Tibial nerve (tissue), 4 donors: ENCODE measurements around the gene CT45A8. TPM values are rescaled to one million over a fixed set of nuclear protein-coding genes. Genes with fewer than 3 reads are reported as not detected.
"Not testable (repeated sequence)": the region's sequence is repeated elsewhere in the genome, so short reads cannot be mapped to it uniquely, and the experiment has no call there.

ENCODE experiments used
- DNase-seq, 2 donors: peaks; one replicate each; pipeline ENCODE4 v3.0.0-alpha.2; 2019; ENCODE audit warnings: low spot score in 2 of 2
- H3K27ac ChIP-seq, 4 donors: fragments of 200-600 bp; sonication (generic) in 3 of 4; one replicate each; pipeline ENCODE4 v1.5.1; 2017 to 2019; ENCODE audit warnings: mild to moderate bottlenecking in 1 of 4
- H3K27me3 ChIP-seq, 2 donors: fragments of 200-600 bp; sonication (generic) in 1 of 2; one replicate each; pipeline versions ENCODE4 v1.5.1 to v1.6.0; 2017 to 2019
- H3K36me3 ChIP-seq, 3 donors: fragments of 200-600 bp; sonication (generic); one replicate each; pipeline ENCODE4 v1.5.1; 2018 to 2019
- H3K4me1 ChIP-seq, 4 donors: fragments of 200-600 bp; sonication (generic) in 3 of 4; one replicate each; pipeline ENCODE4 v1.5.1; 2017 to 2019
- H3K4me3 ChIP-seq, 4 donors: fragments of 200-600 bp; sonication (generic) in 3 of 4; one replicate each; pipeline ENCODE4 v1.5.1; 2017 to 2019; ENCODE audit warnings: mild to moderate bottlenecking in 1 of 4, moderate library complexity in 1 of 4
- H3K9me3 ChIP-seq, 4 donors: fragments of 200-600 bp; sonication (generic) in 3 of 4; one replicate each; pipeline ENCODE4 v1.5.1; 2017 to 2019
- EP300 ChIP-seq, 2 donors: sonication (generic); formaldehyde crosslinking; IDR thresholded peaks; one replicate each; pipeline ENCODE4 v1.6.1; 2017; ENCODE audit warnings: antibody characterized with exemption in 2 of 2, mild to moderate bottlenecking in 1 of 2
- POLR2A ChIP-seq, 2 donors: fragments of 450-650 bp; IDR thresholded peaks; one replicate each; pipeline ENCODE4 v1.6.1; 2017; ENCODE audit warnings: antibody characterized with exemption in 2 of 2, mild to moderate bottlenecking in 2 of 2, moderate library complexity in 2 of 2
- WGBS, 2 donors: methylation state at CpG; one replicate each; pipeline ENCODE4 v1.1.5; 2018; 5-methylcytosine and 5-hydroxymethylcytosine counted together
- total RNA-seq, 4 donors: library from RNA; depleted of rRNA; stranded (reverse); fragments of >200 nt; gene quantifications; one replicate each; pipeline ENCODE4 v1.1.0, GENCODE V29; 2016
- TF ChIP-seq, protein P1 (sequence below), 5 experiments: fragments of 200-600 bp in 3 of 5; fragments of 450-650 bp in 2 of 5; sonication (generic) in 3 of 5; IDR thresholded peaks; one replicate each; pipeline ENCODE4 v1.5.1; 2016 to 2019; ENCODE audit warnings: antibody characterized with exemption in 5 of 5, mild to moderate bottlenecking in 3 of 5, moderate library complexity in 2 of 5

The CT45A8 gene, protein sequence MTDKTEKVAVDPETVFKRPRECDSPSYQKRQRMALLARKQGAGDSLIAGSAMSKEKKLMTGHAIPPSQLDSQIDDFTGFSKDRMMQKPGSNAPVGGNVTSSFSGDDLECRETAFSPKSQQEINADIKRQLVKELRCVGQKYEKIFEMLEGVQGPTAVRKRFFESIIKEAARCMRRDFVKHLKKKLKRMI
- total RNA-seq: not detected

DNA sequence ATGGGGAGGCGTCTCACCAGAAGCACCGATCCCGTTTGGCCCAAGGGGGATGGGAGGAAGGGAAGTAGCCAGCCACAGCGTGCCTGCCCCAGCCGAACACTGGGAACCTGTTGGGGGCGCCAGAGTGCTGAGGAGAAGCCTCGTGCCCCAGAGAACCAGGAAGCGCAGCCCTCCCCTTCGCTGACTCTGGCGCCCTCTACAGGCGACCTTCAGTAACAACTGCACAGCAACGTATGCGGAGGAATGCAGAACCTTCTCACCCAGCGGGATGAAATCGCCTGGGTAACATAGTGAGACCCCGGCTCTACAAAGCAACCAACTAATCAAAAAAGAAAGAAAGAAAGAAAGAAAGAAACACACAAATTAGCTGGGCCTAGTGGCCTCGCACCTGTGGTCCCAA is at the start of gene CT45A8:
TSS of gene CT45A8 (minus strand) at position 101 of the 400 bp plus-strand sequence. CDS start 3,755 bp downstream, outside the sequence.
- H3K9me3 ChIP-seq, H3K27ac ChIP-seq, DNase-seq, H3K4me1 ChIP-seq, H3K4me3 ChIP-seq, H3K36me3 ChIP-seq, H3K27me3 ChIP-seq: not testable (repeated sequence)
- no CpG with 5 or more reads among the region's 17 CpGs for WGBS, 2 donors

DNA sequence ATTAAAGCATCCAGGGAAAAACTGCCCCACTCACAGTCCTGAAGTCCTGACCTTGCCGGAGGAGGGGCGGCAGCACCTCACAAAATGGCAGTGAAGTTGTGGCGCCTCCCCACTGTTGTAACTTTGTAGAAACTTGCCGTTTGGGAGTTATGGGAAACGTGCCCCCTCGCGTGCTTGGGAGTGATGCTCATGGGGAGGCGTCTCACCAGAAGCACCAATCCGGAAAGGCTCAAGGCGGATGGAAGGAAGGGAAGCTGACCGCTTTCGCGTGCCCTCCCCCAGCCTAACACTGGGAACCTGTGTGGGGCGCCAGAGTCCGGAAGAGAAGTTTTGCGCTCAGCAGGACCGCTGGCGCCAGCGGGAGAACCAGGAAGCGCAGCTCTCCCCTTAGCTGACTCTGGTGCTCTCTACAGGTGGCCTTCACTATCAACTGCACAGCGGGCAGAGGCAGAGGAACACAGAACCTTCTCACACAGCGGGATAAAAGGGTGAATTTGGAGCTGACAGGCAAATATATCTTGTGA is 39.0 kb upstream of the CT45A8 start, which contains the start of the genes CT45A10 and SAGE1:
TSS of gene CT45A10 (minus strand) at position 151 of the 524 bp plus-strand sequence. CDS start 8,100 bp downstream, outside the sequence.
TSS of gene SAGE1 (plus strand) at position 423 of the 524 bp plus-strand sequence. CDS start 2,527 bp downstream, outside the sequence.
- WGBS, 2 donors: 81 to 92% methylated on average over 22 of the region's 22 CpGs
- H3K27ac ChIP-seq: no peak within 1 kb of the TSS
- H3K4me3 ChIP-seq: no peak within 1 kb of the TSS
- no peaks in the 10 kb centered on the region for H3K9me3 ChIP-seq
- TF ChIP-seq EP300 (IDR thresholded peaks at IDR 0.05) (no peak), POLR2A (IDR thresholded peaks at IDR 0.05) (no peak)
- TF ChIP-seq, protein P1, sequence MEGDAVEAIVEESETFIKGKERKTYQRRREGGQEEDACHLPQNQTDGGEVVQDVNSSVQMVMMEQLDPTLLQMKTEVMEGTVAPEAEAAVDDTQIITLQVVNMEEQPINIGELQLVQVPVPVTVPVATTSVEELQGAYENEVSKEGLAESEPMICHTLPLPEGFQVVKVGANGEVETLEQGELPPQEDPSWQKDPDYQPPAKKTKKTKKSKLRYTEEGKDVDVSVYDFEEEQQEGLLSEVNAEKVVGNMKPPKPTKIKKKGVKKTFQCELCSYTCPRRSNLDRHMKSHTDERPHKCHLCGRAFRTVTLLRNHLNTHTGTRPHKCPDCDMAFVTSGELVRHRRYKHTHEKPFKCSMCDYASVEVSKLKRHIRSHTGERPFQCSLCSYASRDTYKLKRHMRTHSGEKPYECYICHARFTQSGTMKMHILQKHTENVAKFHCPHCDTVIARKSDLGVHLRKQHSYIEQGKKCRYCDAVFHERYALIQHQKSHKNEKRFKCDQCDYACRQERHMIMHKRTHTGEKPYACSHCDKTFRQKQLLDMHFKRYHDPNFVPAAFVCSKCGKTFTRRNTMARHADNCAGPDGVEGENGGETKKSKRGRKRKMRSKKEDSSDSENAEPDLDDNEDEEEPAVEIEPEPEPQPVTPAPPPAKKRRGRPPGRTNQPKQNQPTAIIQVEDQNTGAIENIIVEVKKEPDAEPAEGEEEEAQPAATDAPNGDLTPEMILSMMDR (IDR thresholded peaks at IDR 0.05): no peak
- H3K36me3 ChIP-seq: no peaks in the 10 kb centered on the region
- DNase-seq: no peak
- no peaks in the 10 kb centered on the region for H3K27me3 ChIP-seq
- H3K4me1 ChIP-seq: no peaks in the 10 kb centered on the region

DNA sequence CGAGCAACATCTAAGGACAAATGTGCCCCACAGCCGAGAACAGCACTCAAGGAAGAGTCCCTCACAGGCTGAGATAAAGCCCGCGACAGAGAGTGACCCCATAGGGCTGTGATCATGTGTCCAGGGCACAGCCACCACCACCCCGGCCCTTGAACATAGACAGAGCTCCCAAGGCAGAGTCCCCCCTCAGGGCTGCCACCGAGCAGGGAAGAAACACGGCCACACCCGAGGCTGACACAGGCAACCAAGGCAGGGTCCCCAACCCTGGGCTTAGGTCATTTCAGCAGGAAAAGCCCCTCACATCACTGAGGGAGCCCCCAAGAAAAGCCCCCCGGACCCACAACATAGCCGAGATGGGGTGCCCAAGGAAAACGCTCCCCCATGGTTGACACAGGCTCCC is 38.4 kb upstream of the CT45A8 start:
- no peak for TF ChIP-seq EP300 (IDR thresholded peaks at IDR 0.05)
- TF ChIP-seq, protein P1 (IDR thresholded peaks at IDR 0.05): no peak
- no peak for TF ChIP-seq POLR2A (IDR thresholded peaks at IDR 0.05)
- Histone ChIP-seq H3K36me3 (no peaks in the 10 kb centered on the region), H3K4me3 (no peak overlapping the region), H3K27me3 (no peaks in the 10 kb centered on the region), H3K27ac (no peak overlapping the region), H3K4me1 (no peaks in the 10 kb centered on the region), H3K9me3 (no peaks in the 10 kb centered on the region)
- 80 to 88% methylated on average over 4 to 10 of the region's 11 CpGs for WGBS, 2 donors
- DNase-seq: no peak

DNA sequence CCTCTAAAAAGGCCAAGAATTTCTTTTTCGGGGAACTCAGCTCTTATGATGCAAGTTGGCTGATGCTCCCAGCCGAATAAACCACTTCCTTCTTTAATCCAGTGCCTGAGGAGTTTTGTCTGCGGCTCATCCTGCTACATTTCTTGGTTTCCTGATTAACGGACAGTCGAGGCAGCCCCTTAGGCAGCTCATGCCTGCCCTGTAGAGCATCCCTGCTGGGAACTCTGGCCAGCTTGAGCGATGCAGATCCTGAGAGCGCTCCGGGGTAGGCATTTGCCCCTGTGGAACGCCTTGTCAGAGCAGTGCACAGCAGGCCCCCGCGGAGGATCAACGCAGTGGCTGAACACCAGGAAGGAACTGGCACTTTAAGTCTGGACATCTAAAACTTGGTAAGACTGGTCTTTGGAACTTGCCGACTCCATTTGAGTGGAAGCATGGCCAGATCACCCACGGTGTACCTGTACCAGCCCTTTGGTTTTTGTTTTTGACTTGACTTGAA is 35.8 kb upstream of the CT45A8 start:
- TF ChIP-seq, protein P1 (IDR thresholded peaks at IDR 0.05): no peak
- TF ChIP-seq POLR2A (IDR thresholded peaks at IDR 0.05) (no peak), EP300 (IDR thresholded peaks at IDR 0.05) (no peak)
- DNase-seq: no peak
- no peak overlapping the region for H3K27ac ChIP-seq

DNA sequence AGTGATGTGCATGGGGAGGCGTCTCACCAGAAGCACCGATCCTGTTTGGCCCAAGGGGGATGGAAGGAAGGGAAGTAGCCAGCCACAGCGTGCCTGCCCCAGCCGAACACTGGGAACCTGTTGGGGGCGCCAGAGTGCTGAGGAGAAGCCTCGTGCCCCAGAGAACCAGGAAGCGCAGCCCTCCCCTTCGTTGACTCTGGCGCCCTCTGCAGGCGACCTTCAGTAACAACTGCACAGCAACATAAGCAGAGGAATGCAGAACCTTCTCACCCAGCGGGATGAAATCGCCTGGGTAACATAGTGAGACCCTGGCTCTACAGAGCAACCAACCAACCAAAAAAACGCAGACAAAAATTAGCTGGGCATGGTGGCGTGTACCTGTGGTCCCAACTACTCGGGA is 34.6 kb upstream of the CT45A8 start:
- not testable (repeated sequence) for H3K27ac ChIP-seq, H3K4me1 ChIP-seq, H3K36me3 ChIP-seq, H3K9me3 ChIP-seq, H3K4me3 ChIP-seq, DNase-seq, H3K27me3 ChIP-seq
- 73 to 78% methylated on average over 11 to 13 of the region's 15 CpGs for WGBS, 2 donors

More for the DNA sequence above, 35.8 kb upstream of the CT45A8 start:
- H3K9me3 ChIP-seq: no peaks in the 10 kb centered on the region
- no peak overlapping the region for H3K4me3 ChIP-seq
- H3K27me3 ChIP-seq: no peaks in the 10 kb centered on the region
- no peaks in the 10 kb centered on the region for H3K36me3 ChIP-seq
- 81 to 92% methylated on average over 8 to 14 of the region's 14 CpGs for whole genome bisulfite sequencing, 2 donors
- H3K4me1 ChIP-seq: no peaks in the 10 kb centered on the region

DNA sequence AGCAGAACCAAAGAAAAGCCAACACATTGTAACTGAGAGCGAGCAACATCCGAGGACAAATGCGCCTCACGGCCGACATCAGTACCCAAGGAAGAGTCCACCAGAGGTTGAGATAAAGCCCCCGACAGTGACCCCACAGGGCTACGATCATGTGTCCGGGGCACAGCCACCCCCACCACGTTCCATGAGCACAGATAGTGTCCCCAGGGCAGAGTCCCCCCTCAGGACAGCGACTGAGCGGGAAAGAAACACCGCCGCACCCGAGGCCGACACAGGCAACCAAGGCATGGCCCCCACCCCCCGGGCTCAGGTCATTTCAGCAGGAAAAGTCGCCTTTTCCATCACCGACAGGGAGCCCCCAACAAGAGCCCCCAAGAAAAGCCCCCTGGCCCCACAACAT is 33.9 kb upstream of the CT45A8 start:
- not testable (repeated sequence) for H3K27me3 ChIP-seq, H3K4me3 ChIP-seq, H3K36me3 ChIP-seq, DNase-seq, H3K27ac ChIP-seq, H3K9me3 ChIP-seq, H3K4me1 ChIP-seq
- WGBS, 2 donors: 89% methylated on average over 11 of the region's 18 CpGs

DNA sequence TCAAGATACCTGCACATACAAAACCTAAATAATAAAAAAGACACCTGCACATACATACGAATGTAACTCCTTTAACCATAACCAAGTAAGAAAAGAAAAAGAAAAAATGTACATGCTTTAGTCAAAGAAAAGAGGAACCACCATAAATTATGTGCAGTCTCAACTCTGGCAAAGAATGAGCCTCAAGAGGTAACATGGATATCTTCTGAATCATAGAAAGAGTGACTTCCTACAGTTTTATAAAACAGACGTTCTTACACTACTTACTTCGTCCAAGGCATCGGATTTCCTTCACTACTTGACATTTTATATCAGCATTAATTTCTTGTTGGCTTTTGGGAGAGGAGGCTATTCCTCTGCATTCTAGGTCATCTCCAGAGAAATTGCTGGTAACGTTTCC is 28.4 kb upstream of the CT45A8 start:
- H3K9me3 ChIP-seq, H3K27me3 ChIP-seq, H3K4me1 ChIP-seq, DNase-seq, H3K4me3 ChIP-seq, H3K27ac ChIP-seq, H3K36me3 ChIP-seq: not testable (repeated sequence)
- WGBS, 2 donors: 59 to 60% methylated on average over 4 to 5 of the region's 5 CpGs

DNA sequence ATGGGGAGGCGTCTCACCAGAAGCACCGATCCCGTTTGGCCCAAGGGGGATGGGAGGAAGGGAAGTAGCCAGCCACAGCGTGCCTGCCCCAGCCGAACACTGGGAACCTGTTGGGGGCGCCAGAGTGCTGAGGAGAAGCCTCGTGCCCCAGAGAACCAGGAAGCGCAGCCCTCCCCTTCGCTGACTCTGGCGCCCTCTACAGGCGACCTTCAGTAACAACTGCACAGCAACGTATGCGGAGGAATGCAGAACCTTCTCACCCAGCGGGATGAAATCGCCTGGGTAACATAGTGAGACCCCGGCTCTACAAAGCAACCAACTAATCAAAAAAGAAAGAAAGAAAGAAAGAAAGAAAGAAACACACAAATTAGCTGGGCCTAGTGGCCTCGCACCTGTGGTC is 17.4 kb upstream of the CT45A8 start, which contains the start of gene CT45A9:
TSS of gene CT45A9 (minus strand) at position 101 of the 400 bp plus-strand sequence. CDS start 3,751 bp downstream, outside the sequence.
- H3K36me3 ChIP-seq, DNase-seq, H3K4me1 ChIP-seq, H3K9me3 ChIP-seq, H3K27me3 ChIP-seq, H3K27ac ChIP-seq, H3K4me3 ChIP-seq: not testable (repeated sequence)
- WGBS, 2 donors: no CpG with 5 or more reads among the region's 17 CpGs

DNA sequence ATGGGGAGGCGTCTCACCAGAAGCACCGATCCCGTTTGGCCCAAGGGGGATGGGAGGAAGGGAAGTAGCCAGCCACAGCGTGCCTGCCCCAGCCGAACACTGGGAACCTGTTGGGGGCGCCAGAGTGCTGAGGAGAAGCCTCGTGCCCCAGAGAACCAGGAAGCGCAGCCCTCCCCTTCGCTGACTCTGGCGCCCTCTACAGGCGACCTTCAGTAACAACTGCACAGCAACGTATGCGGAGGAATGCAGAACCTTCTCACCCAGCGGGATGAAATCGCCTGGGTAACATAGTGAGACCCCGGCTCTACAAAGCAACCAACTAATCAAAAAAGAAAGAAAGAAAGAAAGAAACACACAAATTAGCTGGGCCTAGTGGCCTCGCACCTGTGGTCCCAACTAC is 17.2 kb downstream of the CT45A8 start, which contains the start of gene CT45A7:
TSS of gene CT45A7 (minus strand) at position 101 of the 400 bp plus-strand sequence. CDS start 3,747 bp downstream, outside the sequence.
- DNase-seq: not testable (repeated sequence)

DNA sequence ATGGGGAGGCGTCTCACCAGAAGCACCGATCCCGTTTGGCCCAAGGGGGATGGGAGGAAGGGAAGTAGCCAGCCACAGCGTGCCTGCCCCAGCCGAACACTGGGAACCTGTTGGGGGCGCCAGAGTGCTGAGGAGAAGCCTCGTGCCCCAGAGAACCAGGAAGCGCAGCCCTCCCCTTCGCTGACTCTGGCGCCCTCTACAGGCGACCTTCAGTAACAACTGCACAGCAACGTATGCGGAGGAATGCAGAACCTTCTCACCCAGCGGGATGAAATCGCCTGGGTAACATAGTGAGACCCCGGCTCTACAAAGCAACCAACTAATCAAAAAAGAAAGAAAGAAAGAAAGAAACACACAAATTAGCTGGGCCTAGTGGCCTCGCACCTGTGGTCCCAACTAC is 34.4 kb downstream of the CT45A8 start, which contains the start of gene CT45A2:
TSS of gene CT45A2 (minus strand) at position 101 of the 400 bp plus-strand sequence. CDS start 3,747 bp downstream, outside the sequence.
- not testable (repeated sequence) for H3K9me3 ChIP-seq, H3K36me3 ChIP-seq, H3K27ac ChIP-seq, H3K4me3 ChIP-seq, DNase-seq, H3K27me3 ChIP-seq, H3K4me1 ChIP-seq
- no CpG with 5 or more reads among the region's 17 CpGs for WGBS, 2 donors

More for the DNA sequence above, 17.2 kb downstream of the CT45A8 start, which contains the start of gene CT45A7:
- not testable (repeated sequence) for H3K9me3 ChIP-seq, H3K4me1 ChIP-seq, H3K27me3 ChIP-seq, H3K4me3 ChIP-seq, H3K36me3 ChIP-seq, H3K27ac ChIP-seq
- no CpG with 5 or more reads among the region's 17 CpGs for WGBS, 2 donors
